Kidney (tissue), 14 donors: ENCODE measurements around the gene GTF2H4. TPM values are rescaled to one million over a fixed set of nuclear protein-coding genes. Genes with fewer than 3 reads are reported as not detected.
A peak's percentile ranks its signal among the peaks of the same experiment; 100 is the strongest.
"Not testable (repeated sequence)": the region's sequence is repeated elsewhere in the genome, so short reads cannot be mapped to it uniquely, and the experiment has no call there.

Source experiments
- DNase-seq, 5 donors: peaks; one replicate each; pipeline ENCODE4 v3.0.0-alpha.2; 2013 to 2020
- FAIRE-seq: peaks from 2 replicates; lab custom pipeline; 2012; peaks lifted over from hg19 to GRCh38; lab: Jason Lieb, UNC
- H3K27ac ChIP-seq, 2 donors: one replicate each; pipeline ENCODE4 v1.7.0; 2013; ENCODE audit warnings: low read depth in 2 of 2, low read length in 2 of 2, inconsistent platforms in 1 of 2
- H3K27me3 ChIP-seq: one replicate; pipeline ENCODE4 v1.7.1; 2013; ENCODE audit warnings: low read length, inconsistent platforms; ENCODE audit not compliant: control insufficient read depth, insufficient read depth
- H3K36me3 ChIP-seq, 3 donors: one replicate each; pipeline versions ENCODE4 v1.7.0 to v1.7.1; 2013; ENCODE audit warnings: low read length in 3 of 3, control low read depth in 1 of 3, inconsistent platforms in 1 of 3; ENCODE audit not compliant: insufficient read depth in 3 of 3, control insufficient read depth in 2 of 3
- H3K4me1 ChIP-seq, 3 donors: one replicate each; pipeline versions ENCODE4 v1.7.0 to v1.7.1; 2013; ENCODE audit warnings: low read length in 3 of 3, inconsistent platforms in 1 of 3, low read depth in 1 of 3; ENCODE audit not compliant: control insufficient read depth in 2 of 3, insufficient read depth in 2 of 3
- H3K4me3 ChIP-seq, 3 donors: one replicate each; pipeline versions ENCODE4 v1.7.0 to v1.8.1; 2013; ENCODE audit warnings: low read length in 3 of 3, control low read depth in 1 of 3, inconsistent platforms in 1 of 3
- H3K9ac ChIP-seq, 3 donors: one replicate each; pipeline versions ENCODE4 v1.7.0 to v1.7.1; 2013; ENCODE audit warnings: low read length in 3 of 3, control low read depth in 1 of 3, inconsistent platforms in 1 of 3
- H3K9me3 ChIP-seq, 3 donors: one replicate each; pipeline versions ENCODE4 v1.7.0 to v1.7.1; 2013; ENCODE audit warnings: low read length in 3 of 3, control low read depth in 1 of 3, inconsistent platforms in 1 of 3; ENCODE audit not compliant: control insufficient read depth in 2 of 3, insufficient read depth in 1 of 3
- CTCF ChIP-seq: IDR thresholded peaks from 3 replicates; pipeline ENCODE4 v1.5.1; 2012; ENCODE audit warnings: mild to moderate bottlenecking, moderate library complexity, borderline replicate concordance; ENCODE audit not compliant: insufficient read depth; ENCODE audit errors: extremely low read depth
- intact Hi-C: fragments of 100-400 bp; cut with DNase I; formaldehyde crosslinking; loops from one replicate; pipeline ENCODE4 v1.11.1; 2022
- polyA plus RNA-seq: library from polyadenylated mRNA; stranded (reverse); fragments of 350-450 nt; fragmentation: Illumina TruSeq; extraction: RNeasy Lipid Tissue Mini Kit (QIAGEN cat#74804); gene quantifications from one replicate; pipeline ENCODE4 v1.2.3, GENCODE V29; 2014; ENCODE audit warnings: low read depth, low replicate concordance; ENCODE audit not compliant: insufficient read depth
- total RNA-seq: library from RNA; stranded (reverse); fragmentation: NEBNext Ultra II Directional; extraction: Animal tissue kit (Norgen Biotek cat#: 25700); gene quantifications from one replicate; pipeline ENCODE4 v1.2.1, GENCODE V29; 2021
- donor health status: control.
- donor health status: control.
- donor health status: control.
- donor health status: control.
- donor health status: control.
- donor health status: DM: yes; HTN: yes; CAD: no.
- donor health status: Normal renal cell carcinoma (clear cell type).

Gene GTF2H4
- total and polyA plus RNA-seq, 2 donors from 2014 or later: 20.9 to 39.3 TPM

GRCh38 chr6:30862156-30862875 is 45.7 kb upstream of the GTF2H4 start:
- DNase-seq (peak in 2 of 5 donors; percentile 44 to 65), FAIRE-seq (no peak)
- Histone ChIP-seq H3K9ac (no peak overlapping the region), H3K27ac (no peak overlapping the region), H3K27me3 (no peaks in the 10 kb centered on the region), H3K4me1 (peaks cover 6 to 11% (median 8%) of the 10 kb centered on the region in 3 donors), H3K4me3 (no peak overlapping the region), H3K36me3 (no peaks in the 10 kb centered on the region), H3K9me3 (no peaks in the 10 kb centered on the region)
- intact Hi-C loops: no loop called here
- TF ChIP-seq CTCF: no peak

GRCh38 chr6:30864325-30864724 is 43.7 kb upstream of the GTF2H4 start:
- intact Hi-C loops: no loop called here
- no peaks in the 10 kb centered on the region for H3K36me3 ChIP-seq
- H3K4me3 ChIP-seq: no peak overlapping the region
- no peaks in the 10 kb centered on the region for H3K27me3 ChIP-seq
- peaks cover 0 to 3% (median 0%) of the 10 kb centered on the region in 3 donors for H3K9me3 ChIP-seq
- H3K4me1 ChIP-seq: peaks cover 3 to 5% (median 5%) of the 10 kb centered on the region in 3 donors
- no peak for DNase-seq
- no peak overlapping the region for H3K27ac ChIP-seq
- FAIRE-seq: no peak
- TF ChIP-seq CTCF: no peak
- H3K9ac ChIP-seq: no peak overlapping the region

- H3K27me3 ChIP-seq, H3K9me3 ChIP-seq, H3K36me3 ChIP-seq, H3K27ac ChIP-seq, DNase-seq, H3K9ac ChIP-seq, H3K4me1 ChIP-seq, H3K4me3 ChIP-seq, FAIRE-seq, intact Hi-C loops: not testable (repeated sequence)
These were observed 38.7 kb upstream of the GTF2H4 start for GRCh38 chr6:30869241-30869749.

- Histone ChIP-seq H3K4me1 (no peaks in the 10 kb centered on the region), H3K27ac (no peak overlapping the region), H3K9me3 (peaks cover 0 to 8% (median 0%) of the 10 kb centered on the region in 3 donors), H3K9ac (no peak overlapping the region), H3K36me3 (no peaks in the 10 kb centered on the region), H3K4me3 (no peak overlapping the region), H3K27me3 (no peaks in the 10 kb centered on the region)
- DNase-seq (no peak), FAIRE-seq (no peak)
- no peak for TF ChIP-seq CTCF
- intact Hi-C loops: loop anchor here (10.0 kb wide), 1 partner anchor 46 kb away; no protein-coding TSS in a partner anchor
These were observed 37.5 kb upstream of the GTF2H4 start for GRCh38 chr6:30870546-30870945.
